Erythroblast (primary cell): Measurements from ENCODE around the gene JAM2.

ENCODE experiments used
- DNase-seq, 2 experiments: peaks; one replicate each; lab custom pipeline; 2025; lab: John Stamatoyannopoulos, UW
- GATA1 ChIP-seq: IDR thresholded peaks from 2 replicates; pipeline ENCODE4 v1.6.1; 2011; ENCODE audit warnings: low read depth, mild to moderate bottlenecking, control low read depth, low read length, moderate library complexity
- POLR2A ChIP-seq: IDR thresholded peaks from 2 replicates; pipeline ENCODE4 v1.6.1; 2011; ENCODE audit warnings: mild to moderate bottlenecking, low read length

JAM2 gene

GRCh38 chr21:25752416-25752815 lies 113.4 kb downstream of the JAM2 start:
- DNase-seq: no peak
- no peak for TF ChIP-seq POLR2A
- TF ChIP-seq GATA1: no peak

GRCh38 chr21:25756190-25756932 lies 117.3 kb downstream of the JAM2 start:
- DNase-seq: no peak
- TF ChIP-seq GATA1 (no peak), POLR2A (no peak)

DNA sequence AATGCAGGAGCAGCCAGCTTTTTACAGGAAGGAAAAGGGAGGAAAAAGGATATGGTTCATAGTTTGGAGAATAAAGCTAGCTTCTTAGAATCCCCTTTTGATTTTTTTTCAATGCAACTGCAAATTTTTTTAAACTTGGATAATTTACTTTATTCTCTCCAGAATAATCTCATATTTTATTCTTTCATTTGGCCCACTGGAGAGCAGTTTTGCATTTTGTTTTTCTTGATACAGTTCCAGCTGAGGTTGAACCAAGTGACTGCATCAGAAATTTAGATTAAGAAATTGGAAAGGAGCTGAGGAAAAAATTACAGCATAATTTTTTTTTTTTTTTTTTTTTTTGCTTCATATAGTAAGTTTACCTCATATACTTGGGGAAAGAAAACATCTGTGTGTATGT lies 118.5 kb downstream of the JAM2 start:
- DNase-seq: no peak
- TF ChIP-seq GATA1 (no peak), POLR2A (no peak)

DNA sequence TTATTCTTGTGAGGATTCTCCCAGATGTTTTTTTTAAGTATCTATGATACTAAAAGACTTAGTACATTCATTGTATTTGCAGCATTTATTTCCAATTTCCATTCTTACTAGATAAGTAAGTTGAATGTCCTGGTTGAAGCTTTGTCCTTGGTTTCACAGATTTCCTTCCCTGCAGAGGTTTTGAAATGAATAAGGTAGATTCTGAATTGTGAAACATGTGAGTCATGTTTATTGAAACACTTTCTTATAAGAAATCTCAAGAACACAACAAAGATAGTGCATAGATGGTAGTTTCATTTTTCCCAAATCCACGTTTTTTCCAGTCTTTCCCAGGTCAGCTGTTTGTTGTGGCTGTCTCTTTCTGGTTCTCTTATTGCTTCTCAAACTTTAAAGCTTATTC lies 120.5 kb downstream of the JAM2 start:
- no peak for DNase-seq
- TF ChIP-seq POLR2A (no peak), GATA1 (no peak)

- TF ChIP-seq GATA1: no peak
- no peak for TF ChIP-seq POLR2A
- DNase-seq: no peak
Measured at GRCh38 chr21:25760061-25760460, 121.0 kb downstream of the JAM2 start.

GRCh38 chr21:25760677-25761076 lies 121.6 kb downstream of the JAM2 start:
- TF ChIP-seq POLR2A (no peak), GATA1 (no peak)
- no peak for DNase-seq

- DNase-seq: no peak
- TF ChIP-seq POLR2A: no peak
- no peak for TF ChIP-seq GATA1
Measured at GRCh38 chr21:25764065-25764464, 125.0 kb downstream of the JAM2 start.
